Neuronal stem cell (in vitro differentiated cells): ENCODE data around the gene C5orf24.
"Not testable (repeated sequence)": the region's sequence is repeated elsewhere in the genome, so short reads cannot be mapped to it uniquely, and the experiment has no call there.

Source experiments
- DNase-seq: peaks from one replicate; pipeline ENCODE4 v3.0.0-alpha.2; 2013; ENCODE audit warnings: low spot score
- H2AFZ ChIP-seq: one replicate; pipeline ENCODE4 v1.6.1; 2013; ENCODE audit warnings: mild to moderate bottlenecking, low read length, inconsistent platforms
- H2AK5ac ChIP-seq: 2 replicates; pipeline ENCODE4 v1.6.1; 2013; ENCODE audit warnings: low read depth, mild to moderate bottlenecking, inconsistent platforms, low read length, moderate library complexity, mixed read lengths
- H2BK120ac ChIP-seq: 2 replicates; pipeline ENCODE4 v1.6.1; 2013; ENCODE audit warnings: low read depth, mild to moderate bottlenecking, inconsistent platforms, low read length, moderate library complexity, mixed read lengths
- H2BK12ac ChIP-seq: one replicate; pipeline ENCODE4 v1.6.1; 2013; ENCODE audit warnings: low read length, inconsistent platforms
- H2BK15ac ChIP-seq: 2 replicates; pipeline ENCODE4 v1.6.1; 2013; ENCODE audit warnings: mild to moderate bottlenecking, low read length, inconsistent platforms, mixed read lengths
- H2BK5ac ChIP-seq: one replicate; pipeline ENCODE4 v1.6.1; 2013; ENCODE audit warnings: inconsistent platforms, mild to moderate bottlenecking, low read length, moderate library complexity
- H3K14ac ChIP-seq: one replicate; pipeline ENCODE4 v1.6.1; 2013; ENCODE audit warnings: low read length, inconsistent platforms
- H3K18ac ChIP-seq: 2 replicates; pipeline ENCODE4 v1.6.1; 2013; ENCODE audit warnings: low read length, inconsistent platforms
- H3K23ac ChIP-seq: 2 replicates; pipeline ENCODE4 v1.6.1; 2013; ENCODE audit warnings: low read depth, mild to moderate bottlenecking, mixed read lengths, low read length, inconsistent platforms; ENCODE audit not compliant: poor library complexity
- H3K27ac ChIP-seq: replicated peaks from 3 replicates; pipeline ENCODE4 v1.5.1; 2013; ENCODE audit warnings: low read length, inconsistent platforms
- H3K27me3 ChIP-seq, 3 experiments: 2 replicates each; pipeline ENCODE4 v1.6.1; 2013; ENCODE audit warnings: low read length in 3 of 3, mild to moderate bottlenecking in 2 of 3, inconsistent platforms in 1 of 3, low read depth in 1 of 3, mixed read lengths in 1 of 3, moderate library complexity in 1 of 3; ENCODE audit not compliant: control insufficient read depth in 3 of 3, insufficient read depth in 3 of 3
- H3K36me3 ChIP-seq, 2 donors: replicated peaks in 1 of 2; 2 replicates each; pipeline ENCODE4 v1.6.1; 2013; ENCODE audit warnings: low read length in 2 of 2; ENCODE audit not compliant: control insufficient read depth in 2 of 2, insufficient read depth in 2 of 2
- H3K4ac ChIP-seq: 2 replicates; pipeline ENCODE4 v1.6.1; 2013; ENCODE audit warnings: inconsistent platforms, mild to moderate bottlenecking, low read length, moderate library complexity
- H3K4me1 ChIP-seq, 2 donors: 1 replicate in 1 of 2; 2 replicates in 1 of 2; pipeline ENCODE4 v1.6.1; 2013; ENCODE audit warnings: low read length in 2 of 2, low read depth in 1 of 2; ENCODE audit not compliant: control insufficient read depth in 2 of 2, insufficient read depth in 1 of 2
- H3K4me2 ChIP-seq: one replicate; pipeline ENCODE4 v1.6.1; 2013; ENCODE audit warnings: mild to moderate bottlenecking, low read length, inconsistent platforms; ENCODE audit not compliant: insufficient read depth, poor library complexity, severe bottlenecking
- H3K4me3 ChIP-seq, 2 donors: 2 replicates each; pipeline ENCODE4 v1.5.1; 2013; ENCODE audit warnings: low read length in 2 of 2, mild to moderate bottlenecking in 2 of 2, inconsistent platforms in 1 of 2, moderate library complexity in 1 of 2
- H3K79me1 ChIP-seq: one replicate; pipeline ENCODE4 v1.6.1; 2013; ENCODE audit warnings: low read depth, mild to moderate bottlenecking, inconsistent platforms, low read length, moderate library complexity
- H3K9ac ChIP-seq: one replicate; pipeline ENCODE4 v1.6.1; 2013; ENCODE audit warnings: mild to moderate bottlenecking, low read depth, low read length, inconsistent platforms; ENCODE audit not compliant: poor library complexity
- H3K9me3 ChIP-seq, 2 donors: replicated peaks in 1 of 2; 2 replicates each; pipeline versions ENCODE3 to v1.6.1; 2013; ENCODE audit warnings: low read length in 2 of 2, mild to moderate bottlenecking in 2 of 2, inconsistent platforms in 1 of 2, low read depth in 1 of 2, mixed read lengths in 1 of 2, moderate library complexity in 1 of 2; ENCODE audit not compliant: control insufficient read depth in 2 of 2, insufficient read depth in 1 of 2
- H4K8ac ChIP-seq: one replicate; pipeline ENCODE4 v1.6.1; 2013; ENCODE audit warnings: low read depth, mild to moderate bottlenecking, inconsistent platforms, low read length, moderate library complexity
- H4K91ac ChIP-seq: one replicate; pipeline ENCODE4 v1.6.1; 2013; ENCODE audit warnings: low read length, low read depth, mild to moderate bottlenecking, inconsistent platforms; ENCODE audit not compliant: poor library complexity
- WGBS, 2 donors: extraction: QIAGEN DNeasy Blood & Tissue Kit; methylation state at CpG; one replicate each; pipeline ENCODE4 v1.1.7; 2013; ENCODE audit warnings: missing lambda C conversion rate in 2 of 2, mixed read lengths in 1 of 2; ENCODE audit not compliant: insufficient read length in 2 of 2, insufficient replicate concordance in 1 of 2; ENCODE audit errors: extremely low coverage in 2 of 2; 5-methylcytosine and 5-hydroxymethylcytosine counted together

The C5orf24 gene

GRCh38 chr5:134878403-134878802 lies 32.6 kb downstream of the C5orf24 start:
- DNase-seq: no peak
- H3K18ac ChIP-seq: no peak overlapping the region
- H3K4me2 ChIP-seq: no peak overlapping the region
- H2BK5ac ChIP-seq: no peak overlapping the region
- H2AFZ ChIP-seq: no peak overlapping the region
- whole genome bisulfite sequencing, 2 donors: no CpG with 5 or more reads among the region's 3 CpGs
- no peak overlapping the region for H4K91ac ChIP-seq
- peaks cover 0 to 4% of the 10 kb centered on the region in 2 donors for H3K36me3 ChIP-seq
- H3K9me3 ChIP-seq: no peaks in the 10 kb centered on the region
- H2BK120ac ChIP-seq: no peak overlapping the region
- H3K23ac ChIP-seq: no peak overlapping the region
- H3K79me1 ChIP-seq: no peaks in the 10 kb centered on the region
- no peak overlapping the region for H2AK5ac ChIP-seq
- H2BK12ac ChIP-seq: no peak overlapping the region
- no peak overlapping the region for H4K8ac ChIP-seq
- no peak overlapping the region for H3K9ac ChIP-seq
- no peak overlapping the region for H3K4ac ChIP-seq
- H2BK15ac ChIP-seq: no peak overlapping the region
- H3K4me3 ChIP-seq: no peak overlapping the region
- H3K27ac ChIP-seq: no peak overlapping the region
- H3K14ac ChIP-seq: no peak overlapping the region
- no peaks in the 10 kb centered on the region for H3K27me3 ChIP-seq
- H3K4me1 ChIP-seq: peaks cover 0 to 4% of the 10 kb centered on the region in 2 donors

GRCh38 chr5:134879456-134879855 lies 33.7 kb downstream of the C5orf24 start:
- Histone ChIP-seq H3K14ac (no peak overlapping the region), H2BK12ac (no peak overlapping the region), H2BK120ac (no peak overlapping the region), H2BK5ac (no peak overlapping the region), H2AFZ (no peak overlapping the region), H2BK15ac (no peak overlapping the region), H3K23ac (no peak overlapping the region), H4K91ac (no peak overlapping the region), H3K79me1 (no peaks in the 10 kb centered on the region), H4K8ac (no peak overlapping the region), H3K27ac (no peak overlapping the region), H3K9me3 (no peaks in the 10 kb centered on the region), H3K4me3 (no peak overlapping the region), H3K4me1 (peaks cover 0 to 2% of the 10 kb centered on the region in 2 donors), H3K18ac (no peak overlapping the region), H3K4ac (no peak overlapping the region), H2AK5ac (no peak overlapping the region), H3K4me2 (no peak overlapping the region), H3K36me3 (peaks cover 0 to 4% of the 10 kb centered on the region in 2 donors), H3K9ac (no peak overlapping the region), H3K27me3 (no peaks in the 10 kb centered on the region)
- no CpG with 5 or more reads among the region's 3 CpGs for whole genome bisulfite sequencing, 2 donors
- DNase-seq: no peak

GRCh38 chr5:134880937-134881336 lies 35.2 kb downstream of the C5orf24 start:
- H2AFZ ChIP-seq, H2BK120ac ChIP-seq, H3K4me1 ChIP-seq, H3K9me3 ChIP-seq, H3K4ac ChIP-seq, H2BK5ac ChIP-seq, H3K14ac ChIP-seq, H4K91ac ChIP-seq, H3K4me3 ChIP-seq, H3K36me3 ChIP-seq, H3K27ac ChIP-seq, H3K27me3 ChIP-seq, H3K9ac ChIP-seq, DNase-seq, H4K8ac ChIP-seq, H3K23ac ChIP-seq, H3K4me2 ChIP-seq, H3K79me1 ChIP-seq, H3K18ac ChIP-seq, H2BK15ac ChIP-seq, H2BK12ac ChIP-seq, H2AK5ac ChIP-seq: not testable (repeated sequence)
- no CpG with 5 or more reads among the region's 3 CpGs for whole genome bisulfite sequencing, 2 donors

- not testable (repeated sequence) for H2AK5ac ChIP-seq, H3K36me3 ChIP-seq, H3K18ac ChIP-seq, H2AFZ ChIP-seq, H3K4me3 ChIP-seq, H4K91ac ChIP-seq, H4K8ac ChIP-seq, H3K27me3 ChIP-seq, H3K79me1 ChIP-seq, H3K4ac ChIP-seq, H3K4me1 ChIP-seq, DNase-seq, H2BK15ac ChIP-seq, H2BK5ac ChIP-seq, H3K23ac ChIP-seq, H3K9ac ChIP-seq, H3K14ac ChIP-seq, H3K4me2 ChIP-seq, H3K9me3 ChIP-seq, H2BK12ac ChIP-seq, H3K27ac ChIP-seq, H2BK120ac ChIP-seq
- no CpG with 5 or more reads among the region's 30 CpGs for WGBS, 2 donors
Observed at GRCh38 chr5:134881711-134882110, 35.9 kb downstream of the C5orf24 start.
